SK-N-SH (cell line): ENCODE results near the gene TP53AIP1. TPM values are rescaled to one million over a fixed set of nuclear protein-coding genes. Genes with fewer than 3 reads are reported as not detected.

Experiments
- CTCF ChIA-PET: fragments of 300-600, 350-600 bp; formaldehyde crosslinking; extraction: SDS; loops from one replicate; lab custom pipeline; 2021; lab: Yijun Ruan, JAX
- POLR2A ChIA-PET: fragments of 350-600 bp; sonication (Branson Sonifier 250); formaldehyde crosslinking; extraction: SDS; loops from one replicate; lab custom pipeline; 2020; ENCODE audit warnings: antibody characterized with exemption, inconsistent platforms; lab: Yijun Ruan, JAX
- DNase-seq: peaks from one replicate; pipeline ENCODE4 v3.0.0; 2012
- H2AFZ ChIP-seq: fragments of 200-600 bp; sonication (generic); 2 replicates; pipeline ENCODE4 v1.8.1; 2016; ENCODE audit warnings: antibody characterized with exemption, mild to moderate bottlenecking, low read depth
- H3F3A ChIP-seq: fragments of 200-600 bp; sonication (generic); replicated peaks from 2 replicates; pipeline ENCODE3; 2016; ENCODE audit warnings: antibody characterized with exemption, mild to moderate bottlenecking; ENCODE audit not compliant: insufficient read depth
- H3K27ac ChIP-seq, 2 experiments: fragments of 200-500 bp in 1 of 2; fragments of 200-600 bp in 1 of 2; sonication (Bioruptor generic) in 1 of 2; sonication (generic), shearing (Covaris generic) in 1 of 2; 2 replicates each; pipeline versions ENCODE4 v1.5.1 to v1.6.1; 2014 to 2016; ENCODE audit warnings: low read depth in 2 of 2, inconsistent platforms in 1 of 2, low read length in 1 of 2, mild to moderate bottlenecking in 1 of 2, mixed read lengths in 1 of 2
- H3K27me3 ChIP-seq: fragments of 200-600 bp; sonication (generic), shearing (Covaris generic); 2 replicates; pipeline ENCODE4 v1.6.1; 2016; ENCODE audit warnings: mixed run types; ENCODE audit not compliant: insufficient read depth
- H3K36me3 ChIP-seq, 2 experiments: fragments of 200-500 bp in 1 of 2; fragments of 200-600 bp in 1 of 2; sonication (Bioruptor generic) in 1 of 2; sonication (generic) in 1 of 2; replicated peaks in 1 of 2; 2 replicates each; pipeline versions ENCODE3 to v1.5.1; 2014 to 2016; ENCODE audit warnings: low read length in 1 of 2, mild to moderate bottlenecking in 1 of 2; ENCODE audit not compliant: insufficient read depth in 2 of 2, control insufficient read depth in 1 of 2
- H3K4me1 ChIP-seq, 2 experiments: fragments of 200-500 bp in 1 of 2; fragments of 200-600 bp in 1 of 2; sonication (Bioruptor generic) in 1 of 2; sonication (generic), shearing (Covaris generic) in 1 of 2; 2 replicates each; pipeline versions ENCODE4 v1.5.1 to v1.6.1; 2014 to 2016; ENCODE audit warnings: low read depth in 1 of 2, low read length in 1 of 2, mixed run types in 1 of 2; ENCODE audit not compliant: insufficient read depth in 2 of 2, control insufficient read depth in 1 of 2
- H3K4me2 ChIP-seq: fragments of 200-600 bp; sonication (generic), shearing (Covaris generic); 2 replicates; pipeline ENCODE4 v1.6.1; 2017; ENCODE audit warnings: mixed run types
- H3K4me3 ChIP-seq, 2 experiments: fragments of 200-500 bp in 1 of 2; fragments of 200-600 bp in 1 of 2; sonication (Bioruptor generic) in 1 of 2; sonication (generic), shearing (Covaris generic) in 1 of 2; 2 replicates each; pipeline versions ENCODE4 v1.5.1 to v1.8.1; 2014 to 2016; ENCODE audit warnings: low read depth in 2 of 2, inconsistent platforms in 1 of 2, low read length in 1 of 2, mild to moderate bottlenecking in 1 of 2, mixed read lengths in 1 of 2, moderate library complexity in 1 of 2
- H3K79me2 ChIP-seq: fragments of 200-600 bp; sonication (generic); 2 replicates; pipeline ENCODE4 v1.8.1; 2017; ENCODE audit warnings: mild to moderate bottlenecking; ENCODE audit not compliant: insufficient read depth
- H3K9ac ChIP-seq: fragments of 200-600 bp; sonication (generic); 2 replicates; pipeline ENCODE4 v1.6.1; 2017; ENCODE audit warnings: mixed run types
- H3K9me2 ChIP-seq: fragments of 200-600 bp; sonication (generic); 2 replicates; pipeline ENCODE4 v1.6.1; 2017; ENCODE audit warnings: mixed run types
- H3K9me3 ChIP-seq: fragments of 200-600 bp; sonication (generic); 2 replicates; pipeline ENCODE4 v1.6.1; 2017; ENCODE audit warnings: mixed run types, mild to moderate bottlenecking, moderate library complexity
- H4K20me1 ChIP-seq: fragments of 200-600 bp; sonication (generic); 2 replicates; pipeline ENCODE4 v1.6.1; 2017; ENCODE audit warnings: mild to moderate bottlenecking, mixed run types; ENCODE audit not compliant: insufficient read depth
- ELF1 ChIP-seq: IDR thresholded peaks from 2 replicates; pipeline ENCODE4 v1.4.0; 2012
- EZH2phosphoT487 ChIP-seq: fragments of 200-600 bp; sonication (generic); IDR thresholded peaks from 2 replicates; pipeline ENCODE4 v1.6.1; 2017; ENCODE audit warnings: low read depth, mixed run types, mild to moderate bottlenecking, antibody characterized with exemption, moderate library complexity, borderline replicate concordance
- FOXM1 ChIP-seq: IDR thresholded peaks from 2 replicates; pipeline ENCODE4 v1.4.0; 2012; ENCODE audit warnings: low read depth, mild to moderate bottlenecking
- RCOR1 ChIP-seq: fragments of 150-350 bp; IDR thresholded peaks from 2 replicates; pipeline ENCODE4 v1.6.1; 2017; ENCODE audit warnings: antibody characterized with exemption, low read length
- RFX5 ChIP-seq: IDR thresholded peaks from 2 replicates; pipeline ENCODE4 v1.6.1; 2012; ENCODE audit warnings: mild to moderate bottlenecking, improper control_type of control experiment, low read length
- SIN3A ChIP-seq: IDR thresholded peaks from 2 replicates; pipeline ENCODE4 v1.6.1; 2012; ENCODE audit warnings: low read depth, mild to moderate bottlenecking, low read length, moderate library complexity, borderline replicate concordance
- TAF1 ChIP-seq: IDR thresholded peaks from 2 replicates; pipeline ENCODE4 v1.6.1; 2012; ENCODE audit warnings: low read depth, mild to moderate bottlenecking, low read length, moderate library complexity, borderline replicate concordance
- TEAD4 ChIP-seq: IDR thresholded peaks from 2 replicates; pipeline ENCODE4 v1.4.0; 2012; ENCODE audit warnings: mild to moderate bottlenecking, borderline replicate concordance; ENCODE audit not compliant: insufficient read depth
- WGBS: methylation state at CpG from one replicate; pipeline ENCODE4 v1.1.6; 2017; ENCODE audit warnings: low lambda C conversion rate; 5-methylcytosine and 5-hydroxymethylcytosine counted together
- polyA plus RNA-seq, 3 experiments: library from polyadenylated mRNA; depleted of rRNA; stranded (reverse); fragments of >200 nt; gene quantifications; 2 replicates each; pipeline ENCODE4 v1.2.3, GENCODE V29; 2012
- TF ChIP-seq, protein P1 (sequence below): fragments of 150-350 bp; IDR thresholded peaks from 2 replicates; pipeline ENCODE4 v1.6.1; 2017; ENCODE audit warnings: antibody characterized with exemption, low read length, low read depth, borderline replicate concordance
- TF ChIP-seq, protein P2 (sequence below): IDR thresholded peaks from 2 replicates; pipeline ENCODE4 v1.4.0; 2012; ENCODE audit warnings: low read depth
- TF ChIP-seq, protein P3 (sequence below): fragments of 200-600 bp; sonication (generic); IDR thresholded peaks from 2 replicates; pipeline ENCODE4 v1.6.1; 2017; ENCODE audit warnings: antibody characterized with exemption, mild to moderate bottlenecking, moderate library complexity

Gene TP53AIP1
- polyA plus RNA-seq, 1 of the 3 experiments (the other 2 are of a cell fraction), result 0.05 TPM

DNA sequence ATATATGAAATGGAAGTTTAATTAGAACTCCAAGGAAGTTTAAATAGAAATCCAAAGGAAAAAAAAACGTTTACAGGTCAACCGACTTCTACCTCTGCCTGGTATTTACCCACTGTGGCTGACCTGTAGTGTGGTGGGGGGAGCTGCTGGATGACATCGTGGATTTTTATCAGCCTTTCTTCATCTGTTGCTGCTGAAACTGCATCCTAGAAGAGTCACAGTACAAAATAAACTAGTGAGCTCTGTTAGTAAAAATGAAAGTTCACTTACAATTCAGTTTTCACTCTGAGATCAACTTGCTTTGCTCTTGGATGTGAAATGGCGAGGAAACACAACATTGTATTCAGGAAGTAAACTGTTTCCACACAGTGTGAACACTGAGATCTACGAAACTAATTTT is 43.2 kb upstream of the TP53AIP1 start:
- Histone ChIP-seq H4K20me1 (no peaks in the 10 kb centered on the region), H2AFZ (no peak overlapping the region), H3K9me3 (no peaks in the 10 kb centered on the region), H3K79me2 (no peaks in the 10 kb centered on the region), H3K27ac (no peak overlapping the region), H3K4me1 (no peaks in the 10 kb centered on the region; a peak in 1 of 4 replicates), H3K9ac (no peak overlapping the region), H3K4me3 (no peak overlapping the region), H3K36me3 (peaks cover 9 to 11% of the 10 kb centered on the region in 2 experiments), H3K4me2 (no peak overlapping the region), H3K27me3 (no peaks in the 10 kb centered on the region), H3K9me2 (no peaks in the 10 kb centered on the region), H3F3A (no peaks in the 10 kb centered on the region)
- POLR2A ChIA-PET, result no interaction called here
- 83% methylated on average over 5 of the region's 5 CpGs for WGBS
- DNase-seq, result no peak
- CTCF ChIA-PET, result interaction anchor here (1.3 kb wide), 1 partner anchor 29 kb away, joined by 3 read pairs; no protein-coding TSS in a partner anchor
- TF ChIP-seq TAF1 (no peak), EZH2phosphoT487 (no peak), SIN3A (no peak), FOXM1 (no peak), TEAD4 (no peak), ELF1 (no peak)
- TF ChIP-seq, protein P1, sequence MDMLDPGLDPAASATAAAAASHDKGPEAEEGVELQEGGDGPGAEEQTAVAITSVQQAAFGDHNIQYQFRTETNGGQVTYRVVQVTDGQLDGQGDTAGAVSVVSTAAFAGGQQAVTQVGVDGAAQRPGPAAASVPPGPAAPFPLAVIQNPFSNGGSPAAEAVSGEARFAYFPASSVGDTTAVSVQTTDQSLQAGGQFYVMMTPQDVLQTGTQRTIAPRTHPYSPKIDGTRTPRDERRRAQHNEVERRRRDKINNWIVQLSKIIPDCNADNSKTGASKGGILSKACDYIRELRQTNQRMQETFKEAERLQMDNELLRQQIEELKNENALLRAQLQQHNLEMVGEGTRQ, result no peak
- TF ChIP-seq, protein P2, sequence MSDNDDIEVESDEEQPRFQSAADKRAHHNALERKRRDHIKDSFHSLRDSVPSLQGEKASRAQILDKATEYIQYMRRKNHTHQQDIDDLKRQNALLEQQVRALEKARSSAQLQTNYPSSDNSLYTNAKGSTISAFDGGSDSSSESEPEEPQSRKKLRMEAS, result no peak

DNA sequence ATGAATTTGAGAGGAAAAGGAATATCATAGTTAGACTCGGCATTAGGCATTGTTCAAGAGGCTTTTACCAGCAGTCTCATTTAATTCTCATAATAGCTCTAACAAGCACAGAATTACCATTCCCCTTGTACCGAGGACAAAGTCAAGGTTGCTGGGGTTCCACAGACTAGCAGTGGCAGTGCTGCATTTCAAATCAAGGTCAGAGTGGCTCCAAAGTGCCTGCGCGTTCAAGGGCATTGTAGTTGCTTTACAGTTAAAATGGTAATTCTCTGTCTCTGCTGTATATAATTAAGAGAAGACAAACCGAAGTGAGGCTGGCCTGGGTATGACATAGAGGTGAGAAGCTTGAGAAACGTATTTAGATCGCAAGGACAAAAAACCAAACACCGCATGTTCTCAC is 40.4 kb upstream of the TP53AIP1 start:
- H3K4me2 ChIP-seq, result no peak overlapping the region
- peaks cover 16 to 26% of the 10 kb centered on the region in 2 experiments for H3K36me3 ChIP-seq
- H4K20me1 ChIP-seq, result no peaks in the 10 kb centered on the region
- ChIA-PET POLR2A (no interaction called here), CTCF (interaction anchor here (1.2 kb wide), 1 partner anchor 27 kb away, joined by 5 read pairs; no protein-coding TSS in a partner anchor)
- H3K9ac ChIP-seq, result no peak overlapping the region
- H3K27ac ChIP-seq, result no peak overlapping the region
- no peaks in the 10 kb centered on the region for H3K9me2 ChIP-seq
- no peak for TF ChIP-seq RCOR1
- TF ChIP-seq ELF1, result no peak
- TF ChIP-seq FOXM1, result no peak
- TF ChIP-seq RFX5, result no peak
- TF ChIP-seq, protein P3, sequence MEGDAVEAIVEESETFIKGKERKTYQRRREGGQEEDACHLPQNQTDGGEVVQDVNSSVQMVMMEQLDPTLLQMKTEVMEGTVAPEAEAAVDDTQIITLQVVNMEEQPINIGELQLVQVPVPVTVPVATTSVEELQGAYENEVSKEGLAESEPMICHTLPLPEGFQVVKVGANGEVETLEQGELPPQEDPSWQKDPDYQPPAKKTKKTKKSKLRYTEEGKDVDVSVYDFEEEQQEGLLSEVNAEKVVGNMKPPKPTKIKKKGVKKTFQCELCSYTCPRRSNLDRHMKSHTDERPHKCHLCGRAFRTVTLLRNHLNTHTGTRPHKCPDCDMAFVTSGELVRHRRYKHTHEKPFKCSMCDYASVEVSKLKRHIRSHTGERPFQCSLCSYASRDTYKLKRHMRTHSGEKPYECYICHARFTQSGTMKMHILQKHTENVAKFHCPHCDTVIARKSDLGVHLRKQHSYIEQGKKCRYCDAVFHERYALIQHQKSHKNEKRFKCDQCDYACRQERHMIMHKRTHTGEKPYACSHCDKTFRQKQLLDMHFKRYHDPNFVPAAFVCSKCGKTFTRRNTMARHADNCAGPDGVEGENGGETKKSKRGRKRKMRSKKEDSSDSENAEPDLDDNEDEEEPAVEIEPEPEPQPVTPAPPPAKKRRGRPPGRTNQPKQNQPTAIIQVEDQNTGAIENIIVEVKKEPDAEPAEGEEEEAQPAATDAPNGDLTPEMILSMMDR, result no peak
- no peak overlapping the region for H2AFZ ChIP-seq
- no peak overlapping the region for H3K4me3 ChIP-seq
- no peaks in the 10 kb centered on the region for H3K79me2 ChIP-seq
- H3K9me3 ChIP-seq, result no peaks in the 10 kb centered on the region
- no peaks in the 10 kb centered on the region for H3K27me3 ChIP-seq
- H3F3A ChIP-seq, result no peaks in the 10 kb centered on the region
- H3K4me1 ChIP-seq, result no peaks in the 10 kb centered on the region
- no peak for DNase-seq
- WGBS, result 93% methylated on average over 8 of the region's 8 CpGs
